ENCODE data around the gene ENPP6. TPM values are rescaled to one million over a fixed set of nuclear protein-coding genes. Genes with fewer than 3 reads are reported as not detected.

ENPP6 gene
- total RNA-seq, 1 experiment from 2014 or later = not detected

DNA sequence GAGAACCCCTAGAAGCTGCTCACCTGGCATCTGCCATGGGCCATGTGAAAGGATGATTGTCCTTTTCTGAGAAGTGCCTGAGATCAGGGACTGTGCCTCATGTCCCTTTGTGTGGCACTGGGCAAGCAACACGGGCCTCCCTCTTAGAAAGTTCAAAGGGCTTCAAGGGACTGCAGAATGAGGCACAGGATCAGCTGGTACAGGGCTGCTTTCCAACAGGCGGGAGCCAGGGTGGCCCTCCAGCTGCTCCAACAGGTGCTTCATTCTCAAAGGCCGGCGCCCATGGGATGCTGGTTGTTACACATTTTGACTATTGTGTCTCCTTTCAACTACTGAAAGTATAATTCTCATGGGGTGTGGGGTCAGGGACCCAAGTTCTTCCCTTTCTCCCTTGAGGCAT, 114.7 kb downstream of the ENPP6 start:
- no peak overlapping the region for H2AFZ ChIP-seq (ENCODE audit: low read length)
- intact Hi-C loops (cut with micrococcal nuclease) = no loop called here
- ChIA-PET POLR2A (ENCODE audit: unreplicated experiment) (no interaction called here), CTCF (no interaction called here)
- DNase-seq = no peak
- H3K27ac ChIP-seq (ENCODE audit: low read length) = no peak overlapping the region
- H3K9ac ChIP-seq (ENCODE audit: low read length) = no peak overlapping the region
- H4K20me1 ChIP-seq (ENCODE audit: low read length) = no peaks in the 10 kb centered on the region
- no peaks in the 10 kb centered on the region for H3F3A ChIP-seq (ENCODE audit: low read length, unreplicated experiment)
- ATAC-seq = no peak
- H3K27me3 ChIP-seq (ENCODE audit: low read length) = peaks cover under 1% of the 10 kb centered on the region
- H3K9me2 ChIP-seq (replicated peaks; ENCODE audit: low read length) = no peaks in the 10 kb centered on the region
- H3K36me3 ChIP-seq (ENCODE audit: low read depth, low read length) = no peaks in the 10 kb centered on the region
- H3K4me3 ChIP-seq (ENCODE audit: low read length) = no peak overlapping the region
- no peak for TF ChIP-seq EZH2phosphoT487 (IDR thresholded peaks at IDR 0.05; ENCODE audit: borderline replicate concordance, low read length)
- no peak for TF ChIP-seq EZH2 (IDR thresholded peaks at IDR 0.05; ENCODE audit: low read length, unreplicated experiment)
- TF ChIP-seq, protein P1, sequence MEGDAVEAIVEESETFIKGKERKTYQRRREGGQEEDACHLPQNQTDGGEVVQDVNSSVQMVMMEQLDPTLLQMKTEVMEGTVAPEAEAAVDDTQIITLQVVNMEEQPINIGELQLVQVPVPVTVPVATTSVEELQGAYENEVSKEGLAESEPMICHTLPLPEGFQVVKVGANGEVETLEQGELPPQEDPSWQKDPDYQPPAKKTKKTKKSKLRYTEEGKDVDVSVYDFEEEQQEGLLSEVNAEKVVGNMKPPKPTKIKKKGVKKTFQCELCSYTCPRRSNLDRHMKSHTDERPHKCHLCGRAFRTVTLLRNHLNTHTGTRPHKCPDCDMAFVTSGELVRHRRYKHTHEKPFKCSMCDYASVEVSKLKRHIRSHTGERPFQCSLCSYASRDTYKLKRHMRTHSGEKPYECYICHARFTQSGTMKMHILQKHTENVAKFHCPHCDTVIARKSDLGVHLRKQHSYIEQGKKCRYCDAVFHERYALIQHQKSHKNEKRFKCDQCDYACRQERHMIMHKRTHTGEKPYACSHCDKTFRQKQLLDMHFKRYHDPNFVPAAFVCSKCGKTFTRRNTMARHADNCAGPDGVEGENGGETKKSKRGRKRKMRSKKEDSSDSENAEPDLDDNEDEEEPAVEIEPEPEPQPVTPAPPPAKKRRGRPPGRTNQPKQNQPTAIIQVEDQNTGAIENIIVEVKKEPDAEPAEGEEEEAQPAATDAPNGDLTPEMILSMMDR (conservative IDR thresholded peaks at IDR 0.05; ENCODE audit: low read depth, low read length) = no peak
- no peaks in the 10 kb centered on the region for H3K79me2 ChIP-seq (ENCODE audit: low read length)
- H3K4me2 ChIP-seq (ENCODE audit: low read length) = no peak overlapping the region
- H3K9me3 ChIP-seq (ENCODE audit: low read length) = no peaks in the 10 kb centered on the region
- BruUV-seq (replicated peaks) = no TSS peak
- H3K4me1 ChIP-seq (ENCODE audit: insufficient read depth, low read length) = no peaks in the 10 kb centered on the region

DNA sequence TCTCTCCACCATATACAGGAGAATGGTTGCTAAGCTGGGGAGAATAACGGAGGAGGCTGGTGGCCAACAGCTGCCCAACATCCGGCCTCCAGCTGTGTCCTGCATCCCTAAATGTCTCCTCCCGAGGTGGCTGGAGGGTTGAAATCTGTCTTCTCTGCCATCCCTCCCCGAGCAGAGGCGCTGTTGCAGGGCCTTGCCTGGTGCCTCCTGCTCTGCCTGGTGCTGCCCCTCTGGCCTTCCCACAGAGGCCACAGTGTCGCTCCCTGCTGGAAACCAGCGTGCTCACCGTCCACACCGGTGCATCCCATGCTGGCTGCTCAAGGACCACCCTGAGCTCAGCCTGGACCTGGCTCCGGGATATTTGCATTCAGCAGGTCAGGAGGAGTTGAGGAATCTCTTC, 115.2 kb downstream of the ENPP6 start:
- H3K79me2 ChIP-seq (ENCODE audit: low read length) = no peaks in the 10 kb centered on the region
- no peak for DNase-seq
- no peaks in the 10 kb centered on the region for H3K36me3 ChIP-seq (ENCODE audit: low read depth, low read length)
- H3K4me3 ChIP-seq (ENCODE audit: low read length) = no peak overlapping the region
- no peak overlapping the region for H3K4me2 ChIP-seq (ENCODE audit: low read length)
- no peaks in the 10 kb centered on the region for H3K9me3 ChIP-seq (ENCODE audit: low read length)
- H3K9me2 ChIP-seq (replicated peaks; ENCODE audit: low read length) = no peaks in the 10 kb centered on the region
- no peaks in the 10 kb centered on the region for H4K20me1 ChIP-seq (ENCODE audit: low read length)
- no peaks in the 10 kb centered on the region for H3K4me1 ChIP-seq (ENCODE audit: insufficient read depth, low read length)
- BruUV-seq (replicated peaks) = no TSS peak
- no peak overlapping the region for H3K9ac ChIP-seq (ENCODE audit: low read length)
- intact Hi-C loops (cut with micrococcal nuclease) = no loop called here
- CTCF ChIA-PET = no interaction called here
- POLR2A ChIA-PET (ENCODE audit: unreplicated experiment) = no interaction called here
- H3K27me3 ChIP-seq (ENCODE audit: low read length) = no peaks in the 10 kb centered on the region
- H2AFZ ChIP-seq (ENCODE audit: low read length) = no peak overlapping the region
- no peak overlapping the region for H3K27ac ChIP-seq (ENCODE audit: low read length)
- no peak for ATAC-seq
- no peaks in the 10 kb centered on the region for H3F3A ChIP-seq (ENCODE audit: low read length, unreplicated experiment)
- TF ChIP-seq EZH2phosphoT487 (IDR thresholded peaks at IDR 0.05; ENCODE audit: borderline replicate concordance, low read length) (no peak), EZH2 (IDR thresholded peaks at IDR 0.05; ENCODE audit: low read length, unreplicated experiment) (no peak)
- TF ChIP-seq, protein P1 (conservative IDR thresholded peaks at IDR 0.05; ENCODE audit: low read depth, low read length) = no peak

DNA sequence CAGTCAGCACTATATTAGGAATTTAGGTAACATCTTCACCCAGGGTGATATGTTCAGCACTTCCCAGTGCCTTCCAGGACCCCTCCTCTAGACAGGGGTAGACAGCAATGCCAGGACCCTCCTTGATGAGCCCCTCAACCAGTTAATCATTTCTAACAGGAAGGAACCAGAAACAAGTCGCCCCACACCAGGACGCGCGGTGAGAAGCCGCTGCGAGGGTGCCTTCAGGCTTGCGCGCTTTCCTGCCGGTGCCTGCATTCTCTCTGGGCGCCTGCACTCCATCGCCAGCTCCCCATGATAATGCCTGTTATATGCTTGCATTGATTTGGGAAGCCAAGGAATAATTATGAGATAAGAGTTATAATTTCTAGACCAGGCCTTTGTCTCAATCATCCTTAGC, 116.0 kb downstream of the ENPP6 start:
- Histone ChIP-seq H3K9me3 (ENCODE audit: low read length) (no peaks in the 10 kb centered on the region), H3K4me2 (ENCODE audit: low read length) (no peak overlapping the region), H3K27ac (ENCODE audit: low read length) (no peak overlapping the region), H3K4me3 (ENCODE audit: low read length) (no peak overlapping the region), H3F3A (ENCODE audit: low read length, unreplicated experiment) (no peaks in the 10 kb centered on the region), H2AFZ (ENCODE audit: low read length) (no peak overlapping the region), H3K36me3 (ENCODE audit: low read depth, low read length) (no peaks in the 10 kb centered on the region), H3K4me1 (ENCODE audit: insufficient read depth, low read length) (no peaks in the 10 kb centered on the region), H3K27me3 (ENCODE audit: low read length) (no peaks in the 10 kb centered on the region), H3K9ac (ENCODE audit: low read length) (no peak overlapping the region), H3K79me2 (ENCODE audit: low read length) (no peaks in the 10 kb centered on the region), H3K9me2 (replicated peaks; ENCODE audit: low read length) (no peaks in the 10 kb centered on the region), H4K20me1 (ENCODE audit: low read length) (no peaks in the 10 kb centered on the region)
- ChIA-PET CTCF (no interaction called here), POLR2A (ENCODE audit: unreplicated experiment) (no interaction called here)
- no TSS peak for BruUV-seq (replicated peaks)
- DNase-seq (no peak), ATAC-seq (no peak)
- TF ChIP-seq EZH2 (IDR thresholded peaks at IDR 0.05; ENCODE audit: low read length, unreplicated experiment) (no peak), EZH2phosphoT487 (IDR thresholded peaks at IDR 0.05; ENCODE audit: borderline replicate concordance, low read length) (no peak)
- TF ChIP-seq, protein P1 (conservative IDR thresholded peaks at IDR 0.05; ENCODE audit: low read depth, low read length) = no peak
- intact Hi-C loops (cut with micrococcal nuclease) = no loop called here

Data from PC-3 (cell line).